GM19193 (cell line): ENCODE results near the gene KLK10.

ENCODE experiments used
- POLR2A ChIP-seq: IDR thresholded peaks from 4 replicates; pipeline ENCODE4 v1.6.1; 2011; ENCODE audit not compliant: insufficient read depth, insufficient read length; ENCODE audit errors: extremely low read depth

The KLK10 gene

DNA sequence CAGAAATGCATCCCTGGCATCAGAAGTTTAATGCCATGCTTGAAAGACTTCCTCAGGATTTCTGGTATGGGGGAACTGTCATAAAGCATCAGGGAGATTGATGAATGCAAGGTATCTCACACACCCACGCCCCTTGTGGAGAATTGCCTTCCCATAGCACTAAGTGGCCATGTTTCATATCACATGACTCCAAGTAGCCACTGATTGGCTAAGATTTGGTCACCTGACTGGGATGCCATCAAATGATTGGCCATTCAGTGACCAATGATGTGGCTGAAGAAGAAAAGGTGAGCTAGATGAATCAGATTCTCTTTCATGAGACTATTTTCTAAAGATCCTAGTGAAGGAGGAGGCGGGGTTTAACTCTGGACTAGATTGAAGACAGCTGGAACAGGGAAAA lies 25.4 kb downstream of the KLK10 start:
- no peak for TF ChIP-seq POLR2A

DNA sequence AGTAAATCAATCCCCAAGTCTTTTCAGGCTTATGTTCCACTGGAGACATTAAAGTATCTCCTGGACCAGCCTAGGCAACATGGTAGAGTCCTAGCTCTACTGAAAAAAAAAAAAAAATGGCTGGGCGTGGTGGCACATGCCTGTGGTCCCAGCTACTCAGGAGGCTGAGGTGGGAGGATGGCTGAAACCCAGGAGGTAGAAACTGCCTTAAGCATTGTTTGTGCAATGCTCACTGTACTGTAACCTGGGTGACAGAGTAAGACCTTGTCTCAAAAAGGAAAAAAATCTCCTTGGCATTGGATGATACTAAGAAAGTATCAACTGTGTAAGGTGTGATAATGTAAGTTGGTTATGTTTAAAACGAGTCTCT lies 26.9 kb downstream of the KLK10 start:
- no peak for TF ChIP-seq POLR2A

DNA sequence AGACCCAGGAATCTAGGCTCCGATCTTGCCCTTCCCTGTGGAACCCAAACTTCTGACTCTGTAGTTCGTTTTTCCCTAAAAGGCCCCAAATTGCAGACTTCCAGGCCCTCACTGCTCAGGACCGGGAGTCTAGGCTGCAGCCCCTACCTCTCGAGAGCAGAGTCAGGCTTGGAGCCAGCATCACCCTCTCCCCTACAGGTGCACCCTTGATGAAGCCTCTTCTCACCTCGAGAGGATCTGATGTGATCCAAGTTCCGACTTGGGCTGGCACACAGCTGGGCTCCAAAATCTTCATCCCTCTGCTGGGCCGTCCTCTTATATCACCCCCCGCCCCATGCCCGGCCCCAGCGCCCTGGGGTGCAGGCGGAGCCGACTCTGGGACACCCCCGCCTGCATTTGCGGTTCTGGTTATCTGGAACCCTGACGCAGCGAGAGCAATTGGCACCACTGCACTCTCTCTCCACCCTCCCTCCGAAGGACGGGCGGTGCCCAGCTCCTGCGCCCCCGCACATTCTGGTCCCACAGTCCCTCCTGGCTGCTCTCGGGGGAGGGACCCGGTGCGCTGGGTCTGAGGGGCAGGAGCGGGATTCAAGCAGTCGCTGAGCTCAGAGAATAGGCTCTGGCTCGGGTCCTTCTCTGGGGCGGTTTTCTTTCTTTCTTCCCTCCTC lies 35.8 kb downstream of the KLK10 start, which contains the start of gene KLK7:
Gene KLK7, minus strand, starts transcription at position 293 of the 668 bp plus-strand sequence. CDS start 1,518 bp downstream, outside the sequence.
- TF ChIP-seq POLR2A: no peak

GRCh38 chr19:50982186-50982585 lies 37.3 kb downstream of the KLK10 start:
- no peak for TF ChIP-seq POLR2A

- no peak for TF ChIP-seq POLR2A
These were observed 37.8 kb downstream of the KLK10 start for GRCh38 chr19:50981587-50982146.

GRCh38 chr19:50980208-50980607 lies 39.3 kb downstream of the KLK10 start:
- no peak for TF ChIP-seq POLR2A

DNA sequence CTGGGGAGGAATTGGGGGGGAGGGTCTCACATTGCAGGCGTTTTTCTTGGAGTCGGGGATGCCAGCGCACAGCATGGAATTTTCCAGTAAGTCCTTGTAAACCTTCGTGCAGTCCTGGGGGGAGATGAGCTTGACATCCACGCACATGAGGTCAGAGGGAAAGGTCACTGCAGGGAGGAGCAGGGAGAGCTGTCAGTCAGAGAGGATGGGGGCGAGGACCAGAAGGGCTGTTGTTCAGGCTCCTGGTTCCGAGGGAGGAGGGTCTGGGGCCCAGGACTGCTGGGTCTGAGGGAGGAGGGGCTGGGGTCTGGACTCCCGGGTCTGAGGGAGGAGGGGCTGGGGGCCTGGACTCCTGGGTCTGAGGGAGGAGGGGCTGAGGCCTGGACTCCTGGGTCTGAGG lies 39.8 kb downstream of the KLK10 start:
- no peak for TF ChIP-seq POLR2A

- TF ChIP-seq POLR2A: no peak
These were observed 40.6 kb downstream of the KLK10 start for GRCh38 chr19:50978772-50979390.

- no peak for TF ChIP-seq POLR2A
These were observed 41.9 kb downstream of the KLK10 start for GRCh38 chr19:50977626-50978025.

DNA sequence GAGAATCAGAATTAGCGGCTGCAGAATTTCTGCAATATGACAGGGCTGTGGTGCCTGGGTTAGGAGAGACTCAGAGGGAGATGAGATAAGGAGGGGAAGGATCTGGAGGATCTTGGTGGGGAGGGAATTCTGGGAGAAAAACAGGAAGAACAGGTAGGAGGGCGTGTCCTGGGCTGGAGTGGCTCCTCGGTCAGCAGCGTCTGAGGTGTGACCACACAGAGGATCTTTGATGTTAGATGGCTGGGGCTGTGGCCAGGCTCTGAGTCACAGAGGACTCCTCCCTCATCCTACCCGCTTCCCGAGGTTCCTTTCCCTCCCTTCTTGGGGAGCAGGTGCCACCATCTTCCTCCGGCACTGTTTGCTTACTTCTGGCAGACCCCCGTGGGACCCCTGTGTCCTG lies 43.7 kb downstream of the KLK10 start:
- no peak for TF ChIP-seq POLR2A

DNA sequence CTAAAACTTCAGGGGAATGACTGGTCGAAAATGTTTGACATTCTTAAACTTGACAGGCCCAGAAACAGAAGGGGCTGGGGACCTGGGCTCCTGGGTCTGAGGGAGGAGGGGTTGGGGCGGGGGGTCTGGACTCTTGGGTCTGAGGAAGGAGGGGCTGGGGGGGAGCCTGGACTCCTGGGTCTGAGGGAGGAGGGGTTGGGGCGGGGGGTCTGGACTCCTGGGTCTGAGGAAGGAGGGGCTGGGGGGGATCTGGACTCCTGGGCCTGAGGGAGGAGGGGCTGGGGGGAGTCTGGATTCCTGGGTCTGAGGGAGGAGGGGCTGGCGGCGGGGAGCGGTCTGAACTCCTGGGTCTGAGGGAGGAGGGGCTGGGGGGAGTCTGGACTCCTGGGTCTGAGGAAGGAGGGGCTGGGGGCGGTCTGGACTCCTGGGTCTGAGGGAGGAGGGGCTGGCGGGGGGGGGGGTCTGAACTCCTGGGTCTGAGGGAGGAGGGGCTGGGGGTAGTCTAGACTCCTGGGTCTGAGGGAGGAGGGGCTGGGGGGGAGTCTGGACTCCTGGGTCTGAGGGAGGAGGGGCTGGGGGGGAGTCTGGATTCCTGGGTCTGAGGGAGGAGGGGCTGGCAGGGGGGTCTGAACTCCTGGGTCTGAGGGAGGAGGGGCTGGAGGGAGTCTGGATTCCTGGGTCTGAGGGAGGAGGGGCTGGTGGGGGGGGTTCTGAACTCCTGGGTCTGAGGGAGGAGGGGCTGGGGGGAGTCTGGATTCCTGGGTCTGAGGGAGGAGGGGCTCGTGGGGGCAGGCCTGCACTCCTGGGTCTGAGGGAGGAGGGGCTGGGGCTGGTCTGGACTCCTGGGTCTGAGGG lies 44.6 kb downstream of the KLK10 start:
- TF ChIP-seq POLR2A: no peak

- no peak for TF ChIP-seq POLR2A
These were observed 46.6 kb downstream of the KLK10 start for GRCh38 chr19:50972795-50973376.

DNA sequence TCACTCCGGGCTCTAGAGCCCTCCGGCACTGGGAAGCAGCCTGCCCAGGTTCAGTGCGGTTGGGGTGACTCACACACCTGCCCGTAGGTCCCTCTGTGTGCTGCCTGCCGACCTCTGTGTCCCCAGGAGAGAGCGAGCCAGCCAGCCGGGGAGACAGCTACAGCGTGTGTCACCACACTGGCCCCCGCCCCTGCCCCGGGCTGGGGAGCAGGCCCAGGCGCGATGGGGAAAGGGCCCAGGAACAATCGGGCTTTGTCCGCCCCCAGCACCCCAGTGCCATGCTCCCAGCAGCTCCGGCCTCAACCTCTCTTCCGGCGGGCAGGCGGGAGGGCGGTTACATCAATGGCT lies 50.1 kb downstream of the KLK10 start, which contains the start of gene KLK6:
Gene KLK6, minus strand, starts transcription at position 179 of the 348 bp plus-strand sequence. CDS start 1,487 bp downstream, outside the sequence.
- no peak for TF ChIP-seq POLR2A

GRCh38 chr19:50968716-50969412 lies 50.6 kb downstream of the KLK10 start:
- no peak for TF ChIP-seq POLR2A
